ENCODE results near the gene PDZRN3. TPM values are rescaled to one million over a fixed set of nuclear protein-coding genes. Genes with fewer than 3 reads are reported as not detected.

PDZRN3 gene
- total and polyA plus RNA-seq, 2 donors (not counting 3 experiments of a cell fraction or from before 2014, with no cell fraction given) = not detected

GRCh38 chr3:73523661-73524060 is 101.1 kb downstream of the PDZRN3 start:
- Histone ChIP-seq H3K36me3 (ENCODE audit: control insufficient read depth in 2 of 2, extremely low read depth in 1 of 2, insufficient read depth in 2 of 2, low read length in 2 of 2) (no peaks in the 10 kb centered on the region), H2AFZ (ENCODE audit: low read depth, low read length) (no peak overlapping the region), H3K27ac (ENCODE audit: insufficient read depth, low read depth, low read length) (no peak overlapping the region), H3K27me3 (ENCODE audit: control insufficient read depth in 2 of 2, insufficient read depth in 2 of 2, low read length in 2 of 2) (no peaks in the 10 kb centered on the region), H3K9ac (replicated peaks; ENCODE audit: extremely low read depth, insufficient read depth, low read length) (no peak overlapping the region), H3K4me1 (ENCODE audit: control insufficient read depth, extremely low read depth, insufficient read depth, low read length) (no peaks in the 10 kb centered on the region), H3K4me3 (replicated peaks in 1 of 3; ENCODE audit: insufficient read depth in 1 of 3, low read depth in 1 of 3, low read length in 3 of 3) (no peak overlapping the region), H3K9me1 (replicated peaks; ENCODE audit: control insufficient read depth, extremely low read depth, insufficient read depth, low read length) (no peaks in the 10 kb centered on the region), H3K79me2 (ENCODE audit: control insufficient read depth, insufficient read depth, low read length) (no peaks in the 10 kb centered on the region), H3K9me3 (replicated peaks; ENCODE audit: control insufficient read depth, insufficient read depth, low read length) (no peaks in the 10 kb centered on the region), H3K4me2 (ENCODE audit: insufficient read depth, low read length) (no peak overlapping the region), H4K20me1 (replicated peaks; ENCODE audit: control insufficient read depth, extremely low read depth, insufficient read depth, low read length) (no peaks in the 10 kb centered on the region)
- TF ChIP-seq CTCF (IDR thresholded peaks at IDR 0.05; ENCODE audit: extremely low read depth in 1 of 2, insufficient read depth in 1 of 2, low read depth in 1 of 2, low read length in 2 of 2) (no peak), FOS (IDR thresholded peaks at IDR 0.05; ENCODE audit: borderline replicate concordance, insufficient read depth, low read length) (no peak), MYC (IDR thresholded peaks at IDR 0.05; ENCODE audit: low read depth, low read length) (no peak), MAX (IDR thresholded peaks at IDR 0.05; ENCODE audit: insufficient read depth, insufficient read length) (no peak), POLR2AphosphoS5 (IDR thresholded peaks at IDR 0.05; ENCODE audit: insufficient read depth, low read depth, low read length) (no peak), JUN (IDR thresholded peaks at IDR 0.05; ENCODE audit: borderline replicate concordance, insufficient read depth, insufficient read length, low read depth) (no peak), GATA2 (IDR thresholded peaks at IDR 0.05; ENCODE audit: insufficient read depth, insufficient read length, low read depth, low read length) (no peak), POLR2A (IDR thresholded peaks at IDR 0.05; ENCODE audit: low read depth, low read length) (no peak), EZH2 (IDR thresholded peaks at IDR 0.05; ENCODE audit: borderline replicate concordance, low read depth, low read length, severe bottlenecking) (no peak)
- dilution Hi-C loops (cut with MboI; ENCODE audit: extremely low pct_ligation_motif_present, low sequenced_read_pairs) (no loop called here), intact Hi-C loops (cut with micrococcal nuclease) (no loop called here)
- POLR2A ChIA-PET = no interaction called here
- CTCF ChIA-PET = no interaction called here
- DNase-seq (ENCODE audit: low read depth, low spot score) = no peak
- no TSS peak for BruUV-seq (replicated peaks)
- FAIRE-seq = no peak
